HepG2 (cell line): ENCODE measurements around the gene CBFA2T2. TPM values are rescaled to one million over a fixed set of nuclear protein-coding genes. Genes with fewer than 3 reads are reported as not detected.
A peak's percentile ranks its signal among the peaks of the same experiment; 100 is the strongest.

Experiments
- CENPT ChIP-seq: sonication (generic); formaldehyde crosslinking; IDR thresholded peaks from 2 replicates; pipeline ENCODE4 v1.8.0; 2022; ENCODE audit warnings: low read depth, mild to moderate bottlenecking, moderate library complexity, missing genetic modification reagents
- HDAC6 ChIP-seq: fragments of 200-600 bp; sonication (generic); IDR thresholded peaks from 2 replicates; pipeline ENCODE4 v1.7.0; 2017; ENCODE audit warnings: mild to moderate bottlenecking, antibody characterized with exemption, low read length, low read depth
- IKZF1 ChIP-seq: fragments of 450-650 bp; IDR thresholded peaks from 2 replicates; pipeline ENCODE4 v1.7.1; 2016
- IRF1 ChIP-seq: sonication (generic); formaldehyde crosslinking; IDR thresholded peaks from 2 replicates; pipeline ENCODE4 v1.4.0; 2020; ENCODE audit warnings: low read depth, mild to moderate bottlenecking, missing genetic modification reagents
- NCOA5 ChIP-seq: sonication (generic); formaldehyde crosslinking; IDR thresholded peaks from 2 replicates; pipeline ENCODE4 v1.4.0; 2020; ENCODE audit warnings: missing genetic modification reagents
- NR3C1 ChIP-seq: sonication (generic); formaldehyde crosslinking; IDR thresholded peaks from 2 replicates; pipeline ENCODE4 v1.4.0; 2020; ENCODE audit warnings: missing genetic modification reagents
- PLSCR1 ChIP-seq: sonication (generic); formaldehyde crosslinking; IDR thresholded peaks from 2 replicates; pipeline ENCODE4 v1.5.0; 2020; ENCODE audit warnings: missing genetic modification reagents, mild to moderate bottlenecking, borderline replicate concordance
- POLR2AphosphoS5 ChIP-seq: IDR thresholded peaks from 2 replicates; pipeline ENCODE4 v1.6.1; 2012; ENCODE audit warnings: low read depth, low read length
- TIGD3 ChIP-seq: sonication (generic); formaldehyde crosslinking; IDR thresholded peaks from 2 replicates; pipeline ENCODE4 v1.5.1; 2020; ENCODE audit warnings: mild to moderate bottlenecking, missing genetic modification reagents, borderline replicate concordance
- TMF1 ChIP-seq: sonication (generic); formaldehyde crosslinking; IDR thresholded peaks from 2 replicates; pipeline ENCODE4 v1.8.1; 2022; ENCODE audit warnings: low read depth, missing genetic modification reagents
- U2AF1 ChIP-seq: fragments of 200-400 bp; formaldehyde crosslinking; optimal IDR thresholded peaks from 2 replicates; pipeline ENCODE3; 2017; ENCODE audit warnings: mild to moderate bottlenecking, low read depth, low read length
- ZNF142 ChIP-seq: sonication (generic); formaldehyde crosslinking; IDR thresholded peaks from 2 replicates; pipeline ENCODE4 v1.4.0; 2020; ENCODE audit warnings: missing genetic modification reagents
- ZNF275 ChIP-seq: sonication (generic); formaldehyde crosslinking; IDR thresholded peaks from 2 replicates; pipeline ENCODE4 v1.8.0; 2022; ENCODE audit warnings: missing genetic modification reagents, mild to moderate bottlenecking, inconsistent platforms, borderline replicate concordance
- ZNF543 ChIP-seq: sonication (generic); formaldehyde crosslinking; IDR thresholded peaks from 2 replicates; pipeline ENCODE4 v1.4.0; 2020; ENCODE audit warnings: mild to moderate bottlenecking, missing genetic modification reagents
- ZNF580 ChIP-seq: IDR thresholded peaks from 2 replicates; pipeline ENCODE4 v1.6.1; 2016; ENCODE audit warnings: low read depth, borderline replicate concordance
- ZNF616 ChIP-seq: sonication (generic); formaldehyde crosslinking; IDR thresholded peaks from 2 replicates; pipeline ENCODE4 v1.5.0; 2020; ENCODE audit warnings: low read depth, mild to moderate bottlenecking, missing genetic modification reagents
- ZNF660 ChIP-seq: sonication (generic); formaldehyde crosslinking; IDR thresholded peaks from 2 replicates; pipeline ENCODE4 v1.5.1; 2020; ENCODE audit warnings: mild to moderate bottlenecking, low read depth, missing genetic modification reagents, borderline replicate concordance
- polyA plus RNA-seq, 8 experiments: library from polyadenylated mRNA; depleted of rRNA in 3 of 8; stranded (reverse) in 7 of 8; unstranded in 1 of 8; fragments of >200 nt; fragmentation: Illumina TruSeq in 4 of 8; extraction: Trizol in 4 of 8; gene quantifications; 2 replicates each; pipeline versions ENCODE4 v1.2.1 to v1.2.3, GENCODE V29; 2011 to 2016; ENCODE audit warnings: low read depth in 4 of 8, missing spikeins in 1 of 8, mixed read lengths in 1 of 8; ENCODE audit not compliant: insufficient read depth in 1 of 8
- total RNA-seq, 5 experiments: library from RNA; depleted of rRNA; stranded (reverse); fragments of >200 nt; fragmentation: Illumina TruSeq; extraction: Trizol; gene quantifications; 2 replicates each; pipeline ENCODE4 v1.2.3, GENCODE V29; 2016; ENCODE audit warnings: low read depth in 1 of 5

The CBFA2T2 gene
- total and polyA plus RNA-seq, 2 of the 13 experiments (the other 11 are each of a cell fraction or from before 2014, with no cell fraction given): 6.3 to 21.2 TPM

GRCh38 chr20:33490023-33490933, at the start of gene CBFA2T2 (continued):
- TF ChIP-seq ZNF275 (CRISPR knock-in tag) (no peak), IKZF1 (no peak), TIGD3 (CRISPR knock-in tag) (no peak; the same call in 1 of the 2 replicates), POLR2AphosphoS5 (no peak; the same call in 1 of the 2 replicates), U2AF1 (no peak), PLSCR1 (CRISPR knock-in tag) (peak; percentile 38; the same call in 1 of the 2 replicates), NCOA5 (CRISPR knock-in tag) (no peak), ZNF142 (CRISPR knock-in tag) (no peak; the same call in 1 of the 2 replicates), ZNF580 (CRISPR knock-in tag) (peak; percentile 92; the same call in 1 of the 2 replicates), ZNF616 (CRISPR knock-in tag) (no peak), HDAC6 (no peak; the same call in 1 of the 2 replicates), TMF1 (peak; percentile 80; the same call in 1 of the 2 replicates), ZNF543 (CRISPR knock-in tag) (peak; percentile 80; the same call in 1 of the 2 replicates), CENPT (CRISPR knock-in tag) (no peak), IRF1 (CRISPR knock-in tag) (no peak), NR3C1 (no peak), ZNF660 (0 out of 2 replicates have a peak, but pooled peaks have one; percentile 54)
